Measurements from ENCODE around the gene RBFOX2.

The RBFOX2 gene

DNA sequence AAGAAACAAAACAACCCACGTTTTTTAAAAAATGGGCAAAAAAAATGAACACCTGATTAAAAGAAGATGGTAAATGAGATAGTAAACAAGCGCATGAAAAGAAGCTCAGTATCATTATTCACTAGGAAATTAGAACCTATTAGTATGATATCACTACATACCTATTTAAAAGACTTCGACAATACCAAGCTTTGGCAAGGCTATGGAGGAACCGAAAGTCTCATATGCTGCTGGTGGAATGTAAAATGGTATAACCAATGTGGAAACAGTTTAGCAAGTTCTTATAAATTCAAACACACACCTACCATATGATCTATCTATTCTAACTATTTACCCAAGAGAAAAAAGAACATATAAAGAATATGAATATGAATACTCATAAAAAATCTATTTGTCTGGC, 167.2 kb downstream of the RBFOX2 start:
- DNase-seq: no peak

DNA sequence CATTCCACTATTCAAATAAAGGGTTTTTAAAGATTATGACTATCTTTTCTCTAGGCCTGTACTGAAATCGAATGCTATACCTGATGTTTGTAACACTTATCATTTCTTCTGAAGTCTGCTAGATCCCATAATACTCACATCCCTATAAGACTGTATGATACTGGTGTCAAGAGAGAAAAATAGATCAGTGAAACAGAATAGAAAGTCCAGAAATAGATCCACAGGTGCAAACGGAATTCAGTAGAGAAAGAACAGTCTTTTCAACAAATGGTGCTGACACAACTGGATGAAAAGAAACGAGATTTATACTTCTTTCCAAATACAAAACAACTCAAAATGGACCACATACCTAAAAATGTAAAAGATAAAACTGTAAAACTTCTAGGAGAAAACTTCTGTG, 167.8 kb downstream of the RBFOX2 start:
- DNase-seq: no peak

DNA sequence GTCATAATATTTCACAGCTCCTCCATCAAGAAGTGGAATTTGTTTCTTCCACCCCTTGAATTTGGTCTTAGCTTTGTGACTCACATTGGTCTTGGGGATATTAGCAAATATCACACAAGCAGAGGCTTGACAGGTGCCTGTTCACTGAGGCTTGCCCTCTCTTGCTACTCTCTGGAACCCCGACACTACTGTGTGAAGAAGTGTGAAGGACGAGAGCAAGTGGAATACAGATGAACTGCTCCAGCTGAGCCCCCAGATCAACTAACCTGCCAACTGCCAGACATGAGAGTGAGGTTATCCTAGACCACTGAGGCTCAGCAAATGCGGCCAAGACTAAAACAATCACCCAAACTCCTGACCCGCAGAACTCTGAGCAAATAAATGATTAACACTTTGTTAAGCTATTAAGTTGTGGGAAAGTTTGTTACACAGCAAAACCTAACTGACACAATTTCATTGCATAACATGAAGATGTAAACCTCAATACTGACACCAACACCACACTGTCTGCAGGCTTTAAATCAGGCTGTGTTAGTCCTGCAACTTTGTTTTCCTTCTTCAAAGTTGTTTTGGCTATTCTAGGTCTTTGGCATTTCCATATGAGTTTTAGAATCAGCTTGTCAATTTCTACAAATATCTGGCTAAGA, 168.4 kb downstream of the RBFOX2 start:
- DNase-seq: no peak

DNA sequence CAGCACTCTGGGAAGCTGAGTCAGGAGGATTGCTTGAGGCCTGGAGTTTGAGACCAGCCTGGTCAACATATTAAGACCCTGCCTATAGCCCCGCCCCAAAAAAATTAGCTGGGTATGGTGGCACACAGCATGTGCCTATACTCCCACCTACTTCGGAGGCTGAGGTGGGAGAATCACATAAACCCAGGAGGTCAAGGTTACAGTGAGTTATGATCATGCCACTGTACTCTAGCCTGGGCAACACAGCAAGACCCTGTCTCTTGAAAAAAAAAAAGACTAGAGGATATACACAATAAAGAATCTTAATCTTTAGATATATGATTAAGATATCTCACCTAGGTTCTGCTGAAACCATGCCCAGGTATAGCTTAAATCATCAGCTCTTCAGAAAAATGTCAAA, 174.3 kb downstream of the RBFOX2 start:
- DNase-seq: no peak

DNA sequence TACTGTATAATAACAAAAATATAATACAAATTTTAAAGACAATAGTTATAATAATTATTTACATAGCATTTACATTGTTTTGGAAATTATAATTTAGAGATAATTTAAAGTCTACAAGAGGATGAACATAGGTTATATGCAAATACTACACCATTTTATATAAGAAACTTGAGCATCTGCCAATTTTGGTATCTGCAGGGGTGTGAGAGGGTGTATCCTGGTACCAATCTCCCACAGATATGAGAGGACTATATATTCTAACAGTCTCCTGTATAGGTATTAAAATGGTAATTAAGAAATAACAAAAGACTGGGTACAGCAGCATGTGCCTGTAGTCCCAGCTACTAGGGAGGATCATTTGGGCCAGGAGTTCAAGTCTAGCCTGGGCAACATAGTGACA, 176.5 kb downstream of the RBFOX2 start:
- DNase-seq: no peak

DNA sequence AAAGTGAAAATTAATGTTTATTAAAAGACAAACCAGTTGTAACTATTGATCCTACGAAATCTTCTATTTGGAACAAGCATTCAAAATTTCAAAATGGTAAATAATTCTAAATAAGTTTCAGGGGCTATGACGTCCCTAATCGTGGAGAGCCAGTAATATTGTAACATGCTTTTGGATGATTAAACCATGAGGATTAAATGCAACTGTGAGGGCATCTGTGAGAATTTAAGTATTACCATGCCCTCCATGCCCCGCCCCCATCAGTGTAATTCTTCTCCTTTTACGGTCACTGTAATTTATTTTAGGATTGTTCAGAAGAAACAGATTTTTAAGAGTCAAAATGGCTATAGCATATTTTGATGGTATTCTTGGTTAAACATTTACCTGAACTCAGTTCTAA, 177.8 kb downstream of the RBFOX2 start:
- peak; percentile 33 to 55 for DNase-seq

DNA sequence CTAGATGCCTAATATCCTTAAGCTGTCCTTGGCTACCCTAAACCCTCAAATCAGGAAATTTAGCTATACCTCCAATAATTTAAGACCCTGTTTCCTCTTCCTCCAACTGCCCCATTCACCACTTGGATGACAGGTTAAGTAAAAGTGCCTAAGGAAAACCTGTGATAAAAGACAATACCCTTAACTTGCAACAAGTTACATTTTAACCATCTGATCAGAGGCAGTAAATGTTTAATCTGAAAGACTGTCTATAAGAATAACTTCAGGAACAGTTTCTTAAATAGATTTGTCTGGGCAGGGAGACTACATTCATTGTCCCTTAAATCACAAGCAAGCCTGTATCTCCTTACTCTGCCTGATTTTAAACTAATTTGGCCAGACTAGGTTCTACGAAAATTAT, 181.8 kb downstream of the RBFOX2 start:
- DNase-seq: no peak

DNA sequence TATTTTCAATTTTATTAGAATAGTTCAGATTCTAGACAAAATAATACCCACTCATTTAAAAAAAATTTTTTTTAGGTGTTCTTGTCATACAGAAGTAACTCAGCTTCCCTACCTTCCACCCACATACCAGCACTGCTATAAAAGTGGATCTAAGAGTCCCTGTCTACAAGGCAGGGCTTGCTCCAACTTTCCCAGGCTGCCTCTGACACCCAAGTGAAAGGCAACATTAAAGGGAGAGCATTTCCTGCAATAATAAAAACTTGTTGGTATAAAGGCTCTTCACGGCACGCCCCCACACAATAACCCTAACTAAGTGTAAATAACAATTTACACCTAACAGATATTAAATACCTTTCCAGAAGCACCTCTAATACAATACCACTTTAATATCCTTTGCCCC, 183.7 kb downstream of the RBFOX2 start:
- no peak for DNase-seq

DNA sequence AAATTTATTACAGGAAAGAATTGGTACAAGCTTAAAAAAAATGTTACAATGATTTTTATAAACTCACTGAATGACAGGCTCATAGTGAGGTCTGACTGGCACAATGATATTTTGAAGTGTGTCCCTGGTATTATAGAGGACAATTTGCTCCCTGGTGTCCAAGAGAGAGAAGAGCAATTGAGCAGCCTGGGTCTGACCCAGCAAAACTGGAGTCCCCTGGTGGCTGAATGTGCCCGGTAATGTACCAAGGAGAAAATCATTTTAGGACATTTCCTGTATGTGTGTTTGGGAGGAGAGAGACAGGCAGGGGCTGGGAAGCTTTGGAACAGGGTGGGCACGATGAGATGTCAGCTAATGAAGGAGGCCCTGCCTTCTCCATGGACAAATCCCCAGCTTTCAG, 185.7 kb downstream of the RBFOX2 start:
- DNase-seq: peak in 1 of 2 experiments; percentile 59

DNA sequence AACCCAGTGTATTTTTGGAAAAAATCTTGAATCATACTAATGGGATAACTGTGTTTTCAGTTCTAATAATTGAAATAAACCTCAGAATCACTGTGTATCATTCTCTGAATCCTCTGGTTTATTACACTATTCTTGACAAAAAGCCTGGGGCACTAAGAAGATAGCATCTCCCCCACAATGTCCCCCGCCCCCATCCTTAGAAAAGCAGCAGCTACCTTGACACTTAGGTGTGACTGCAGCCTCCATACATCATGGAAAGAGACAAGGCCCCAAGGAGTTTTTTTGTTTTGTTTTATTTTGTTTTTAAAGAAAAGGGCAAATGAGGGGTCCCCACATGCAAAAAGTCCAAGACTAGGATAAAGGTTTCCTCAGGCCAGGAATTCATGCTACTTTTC, 186.1 kb downstream of the RBFOX2 start:
- DNase-seq: no peak

DNA sequence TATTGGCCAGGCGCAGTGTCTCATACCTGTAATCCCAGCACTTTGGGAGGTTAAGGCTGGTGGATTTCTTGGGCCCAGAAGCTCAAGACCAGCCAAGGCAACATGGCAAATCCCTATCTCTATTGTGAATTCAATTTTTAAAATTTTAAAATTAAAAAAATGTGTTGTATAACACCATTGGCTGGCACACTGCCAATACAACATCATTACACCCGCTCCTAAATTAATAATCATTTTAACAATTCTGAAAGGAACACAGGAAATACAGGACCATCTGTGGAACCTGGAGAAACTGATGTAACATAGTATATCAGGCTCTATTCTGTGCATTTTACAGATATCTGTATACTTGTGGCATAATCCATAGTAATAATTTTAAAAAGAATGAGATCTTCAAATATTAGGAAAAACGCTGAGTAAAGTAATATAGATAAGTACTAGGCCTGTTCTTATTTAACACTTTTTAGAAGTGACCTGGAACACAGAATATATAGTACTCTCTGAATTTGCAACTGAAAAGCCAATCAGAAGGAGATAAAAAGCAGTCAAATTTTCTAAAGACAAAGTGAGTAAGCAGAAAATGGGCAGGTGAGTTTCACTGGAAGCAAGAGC, 186.6 kb downstream of the RBFOX2 start:
- DNase-seq: no peak

DNA sequence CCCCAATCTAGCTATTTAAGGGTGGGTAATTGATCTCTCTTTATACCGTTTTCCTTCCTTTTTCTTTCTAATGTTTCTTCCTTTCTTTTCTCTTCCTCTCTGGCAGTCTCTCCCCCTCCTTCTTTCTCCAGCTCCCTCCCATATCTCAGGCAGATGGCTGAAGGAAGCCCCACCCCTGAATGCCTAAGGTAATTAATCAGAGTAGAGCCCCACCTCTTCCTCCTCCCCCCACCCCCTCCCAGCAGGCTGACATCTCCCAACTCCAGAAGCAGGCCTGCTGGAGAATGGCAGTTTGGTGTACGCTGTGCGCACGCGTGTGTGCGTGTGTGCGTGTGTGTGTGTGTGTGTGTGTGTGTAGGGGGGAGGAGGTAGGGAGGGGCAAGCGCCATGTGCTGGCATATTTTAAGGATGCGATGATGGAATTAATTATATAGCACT, 188.3 kb downstream of the RBFOX2 start:
- DNase-seq: peak; percentile 98 to 99

DNA sequence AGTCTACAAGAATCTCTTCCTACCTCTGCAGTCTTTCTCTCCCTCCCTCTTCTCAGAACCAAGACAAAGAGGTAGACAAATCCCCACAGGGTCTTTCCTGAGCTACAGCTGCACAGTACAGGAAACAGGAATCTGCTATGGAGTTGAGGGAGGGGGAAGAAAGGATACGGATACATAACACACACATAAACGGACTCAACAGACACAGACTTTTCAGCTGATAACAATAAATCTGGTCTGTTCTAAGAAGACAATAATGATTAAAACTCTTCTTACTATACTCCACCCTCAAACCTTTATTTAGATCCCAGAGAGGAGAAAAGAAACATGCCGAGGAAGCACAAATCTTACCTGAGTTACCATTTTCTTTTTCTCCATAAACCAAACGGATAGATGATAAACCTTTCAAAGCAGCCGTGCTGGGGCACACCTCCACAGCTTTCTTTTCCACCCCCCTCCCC, 188.8 kb downstream of the RBFOX2 start:
- peak in 1 of 2 experiments; percentile 62 for DNase-seq

DNA sequence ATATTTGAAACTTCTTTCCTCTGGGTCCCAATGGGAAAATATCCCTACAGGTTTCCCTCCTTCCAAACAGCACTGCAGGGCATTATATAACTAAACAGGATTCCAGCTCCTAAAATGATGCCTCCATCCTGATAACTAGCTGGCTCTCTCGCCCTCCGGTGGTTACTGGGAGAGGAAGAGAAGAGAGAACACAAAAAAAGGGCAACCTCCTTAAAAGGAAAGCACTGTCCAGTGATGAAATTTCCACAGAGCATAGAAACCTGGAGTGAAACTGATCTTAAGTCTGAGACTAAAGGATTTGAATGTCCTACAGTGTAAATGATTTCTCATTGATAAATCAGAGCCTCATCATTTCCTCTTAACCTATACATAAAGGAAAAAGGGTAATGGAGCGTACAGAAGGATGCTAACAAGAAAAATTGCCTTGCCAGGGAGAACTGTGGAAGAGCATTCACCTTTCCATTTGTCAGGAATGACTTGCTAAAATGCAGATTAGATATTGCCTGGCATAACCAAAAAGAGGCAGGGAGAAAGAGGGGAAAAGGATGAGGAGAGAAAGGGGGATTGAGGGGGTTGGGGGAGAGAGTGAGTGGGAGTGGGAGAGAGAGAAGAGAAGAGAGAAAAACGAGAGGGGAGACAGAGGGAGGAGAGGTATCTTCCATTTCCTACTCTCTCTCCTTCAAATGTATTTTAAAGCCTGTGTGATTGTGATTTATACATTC, 189.6 kb downstream of the RBFOX2 start:
- DNase-seq: peak; percentile 44 to 72

DNA sequence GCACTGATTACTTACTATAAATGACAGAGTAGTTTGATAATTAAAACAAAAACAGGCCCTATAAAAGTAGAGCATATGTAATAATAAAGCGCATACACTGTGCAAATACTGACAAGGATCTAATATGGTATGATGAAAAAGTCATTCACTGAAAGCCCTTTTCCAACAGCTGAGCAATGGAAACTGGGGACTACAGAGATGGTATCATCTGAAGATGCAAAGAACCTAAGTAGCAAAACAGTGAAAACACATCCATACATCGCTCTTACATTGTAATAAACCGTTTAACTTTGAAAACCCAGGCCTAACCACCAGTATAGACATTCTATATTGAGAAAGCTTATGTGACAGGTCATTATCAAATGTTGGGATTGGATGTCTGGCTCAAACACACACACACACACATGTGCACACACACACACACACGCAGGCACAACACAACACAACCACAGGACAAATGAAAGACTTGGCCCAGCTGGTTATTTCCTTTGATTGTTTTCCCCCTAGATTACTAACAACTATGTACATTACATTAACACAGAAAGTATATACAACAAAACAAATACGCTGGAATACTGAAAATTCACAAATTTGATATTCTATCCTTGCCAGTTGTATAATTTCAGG, 191.4 kb downstream of the RBFOX2 start:
- DNase-seq: no peak

DNA sequence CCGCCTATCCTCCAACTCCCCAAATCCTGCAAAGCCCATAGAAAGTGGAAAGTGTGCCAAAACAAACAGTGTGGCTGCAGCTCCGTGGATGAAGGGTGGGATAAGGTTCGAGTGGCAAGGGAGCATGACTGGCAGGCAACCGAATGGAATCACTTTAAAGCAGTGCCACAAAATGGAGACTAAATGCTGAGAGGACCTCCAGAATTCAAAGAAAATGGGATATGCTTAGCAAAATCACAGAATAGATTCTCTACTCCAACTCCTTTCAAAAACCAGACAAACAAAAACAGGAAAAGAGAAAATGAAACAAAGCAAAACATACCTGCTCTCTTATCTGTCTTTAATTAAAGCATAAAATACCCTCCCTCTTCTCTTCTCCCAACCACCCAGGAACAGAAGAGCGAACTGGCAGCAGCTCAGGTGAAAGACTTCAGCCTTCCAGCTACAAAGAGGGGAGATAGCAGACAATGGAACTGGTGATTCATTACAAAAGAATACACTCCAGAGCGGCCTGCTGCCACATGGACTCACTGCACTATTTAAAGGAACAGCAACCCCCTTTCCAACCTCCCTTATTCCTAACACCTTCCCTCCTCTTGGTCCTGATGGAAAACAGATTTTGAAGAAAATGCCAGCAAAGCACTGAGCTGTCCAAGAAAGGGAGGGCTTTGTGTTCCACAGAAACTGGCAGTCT, 192.5 kb downstream of the RBFOX2 start:
- peak; percentile 38 to 57 for DNase-seq

DNA sequence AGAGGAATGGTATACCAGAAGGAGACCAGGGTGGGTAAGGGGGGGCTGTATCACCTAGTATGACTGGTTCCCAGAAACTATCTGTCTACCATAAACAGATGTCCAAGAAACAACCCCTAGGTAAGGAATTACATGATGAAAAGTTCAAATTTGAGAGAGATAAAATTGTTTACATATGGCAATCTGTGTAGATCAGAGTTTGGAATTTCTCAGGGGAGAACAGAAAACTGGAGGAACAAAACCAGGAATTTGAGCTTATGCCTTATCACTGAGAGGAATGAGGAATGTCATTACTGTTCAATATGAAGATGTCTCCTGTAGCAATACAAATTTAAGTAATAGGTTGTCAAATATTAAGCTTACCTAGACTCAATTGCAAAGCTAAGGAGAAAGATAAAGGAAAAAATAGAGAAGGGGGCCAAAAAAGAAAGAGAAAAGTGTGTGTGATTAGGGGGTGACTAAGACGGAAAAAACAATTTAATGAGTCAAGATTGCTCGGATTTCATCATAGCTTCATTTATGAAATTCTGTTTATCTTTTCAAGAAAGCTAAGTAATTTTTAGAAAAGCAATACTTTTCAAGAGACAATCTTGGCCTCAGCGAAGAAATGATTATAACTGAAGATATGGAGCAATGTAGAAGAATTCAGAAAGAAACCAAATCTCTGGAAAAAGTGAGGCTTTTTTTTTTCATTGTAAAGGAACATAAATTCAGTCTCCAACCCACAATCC, 193.2 kb downstream of the RBFOX2 start:
- no peak for DNase-seq

DNA sequence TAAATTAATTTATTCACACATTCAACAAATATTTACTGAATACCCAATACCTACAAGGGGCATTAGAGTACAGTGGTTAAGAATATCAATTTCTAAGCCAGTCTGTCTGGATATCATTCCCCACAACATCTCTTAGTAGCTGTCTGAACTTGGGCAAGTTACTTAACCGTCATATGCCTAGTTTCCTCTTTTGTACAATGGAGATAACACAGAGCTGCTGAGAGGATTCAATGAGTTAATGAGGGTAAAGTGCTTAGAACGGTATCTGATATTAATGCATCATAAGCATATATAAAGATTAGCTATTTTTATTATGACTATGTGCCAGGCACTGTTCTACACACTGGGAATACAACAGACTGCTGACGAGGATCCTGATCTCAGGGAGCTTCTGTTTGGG, 194.6 kb downstream of the RBFOX2 start:
- DNase-seq: no peak

DNA sequence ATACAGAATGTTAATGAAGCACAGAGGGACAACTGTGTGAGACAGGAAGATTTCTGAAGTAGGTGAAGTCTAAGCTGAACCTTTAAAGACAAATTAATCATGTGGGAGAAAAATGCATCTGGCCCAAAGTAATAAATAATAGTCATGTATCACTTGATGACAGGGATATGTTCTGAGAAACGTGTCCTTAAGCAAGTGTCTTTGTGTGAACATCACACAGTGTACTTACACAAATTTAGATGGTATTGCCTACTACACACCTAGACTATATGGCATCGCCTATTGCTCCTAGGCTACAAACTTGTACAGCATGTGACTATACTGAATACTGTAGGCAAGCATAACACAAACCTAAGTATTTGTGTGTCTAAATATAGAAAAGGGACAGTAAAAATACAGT, 198.3 kb downstream of the RBFOX2 start:
- no peak for DNase-seq

DNA sequence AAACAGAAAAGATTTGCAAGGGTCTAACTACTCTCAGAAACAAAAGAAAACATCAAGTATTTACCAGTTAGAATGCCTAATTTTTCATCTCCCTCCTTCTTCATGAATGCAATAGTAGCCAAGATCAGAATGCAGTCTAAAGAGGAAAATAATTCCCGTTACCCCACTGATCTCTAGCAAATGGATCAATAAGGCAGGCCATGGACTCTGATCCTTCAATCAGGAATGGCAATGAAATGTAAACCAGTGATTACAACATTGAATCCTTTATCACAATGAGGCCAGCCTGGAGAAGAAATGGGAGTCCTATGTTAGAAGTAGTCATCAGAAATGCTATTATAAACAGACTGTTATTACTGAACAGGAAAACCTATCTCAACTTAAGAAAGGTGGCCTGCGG, 204.4 kb downstream of the RBFOX2 start:
- no peak for DNase-seq

DNA sequence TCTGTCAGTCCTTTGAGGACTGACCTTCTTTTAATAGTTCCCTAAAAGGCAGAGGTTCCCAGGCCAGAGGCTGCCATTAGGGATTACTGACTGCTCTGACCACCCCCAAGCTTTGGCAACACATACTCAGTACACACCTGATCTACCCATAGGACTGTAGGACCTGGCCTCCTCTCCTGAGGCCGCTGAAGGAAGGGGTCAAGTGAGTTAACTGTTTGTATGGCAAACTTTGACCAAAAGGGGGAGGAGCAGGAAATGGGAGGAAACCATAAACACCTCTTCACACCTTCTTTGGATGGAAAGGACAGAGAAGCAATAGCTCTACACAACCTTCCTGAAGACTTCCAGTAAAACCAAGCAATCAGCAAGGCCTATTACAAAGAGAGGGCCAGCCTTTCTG, 207.0 kb downstream of the RBFOX2 start:
- DNase-seq: no peak

DNA sequence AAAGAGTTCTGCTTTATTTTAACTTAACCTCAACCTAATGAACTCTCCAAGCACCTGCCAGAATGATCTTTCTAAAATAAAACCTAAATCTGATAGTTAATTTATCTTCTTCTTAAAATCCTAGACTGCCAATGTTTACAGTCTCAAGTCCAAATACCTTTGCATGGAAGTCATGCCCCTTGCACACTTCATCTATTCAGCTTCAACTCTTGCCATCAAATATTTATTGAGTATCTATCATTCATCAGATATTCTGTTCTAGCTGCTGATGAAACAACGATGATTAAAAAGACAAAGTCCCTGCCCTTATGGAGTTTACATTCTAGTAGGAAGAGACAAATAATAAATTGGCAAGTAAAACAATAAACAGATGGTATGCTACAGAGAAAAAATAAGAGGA, 209.2 kb downstream of the RBFOX2 start:
- no peak for DNase-seq
